Stimulated activated CD8-positive, alpha-beta memory T cell treated with anti-CD3 and anti-CD28 coated beads, Interleukin-12 subunit alpha, Interleukin-12 subunit beta, amount 100 ng/mL, for 4 hours (primary cell): ENCODE data around the gene SLC6A6.
"Not testable (repeated sequence)": the region's sequence is repeated elsewhere in the genome, so short reads cannot be mapped to it uniquely, and the experiment has no call there.

Experiments used
- DNase-seq: peaks from one replicate; pipeline ENCODE4 v3.0.0-alpha.2; 2020; ENCODE audit warnings: low read depth

Gene SLC6A6

DNA sequence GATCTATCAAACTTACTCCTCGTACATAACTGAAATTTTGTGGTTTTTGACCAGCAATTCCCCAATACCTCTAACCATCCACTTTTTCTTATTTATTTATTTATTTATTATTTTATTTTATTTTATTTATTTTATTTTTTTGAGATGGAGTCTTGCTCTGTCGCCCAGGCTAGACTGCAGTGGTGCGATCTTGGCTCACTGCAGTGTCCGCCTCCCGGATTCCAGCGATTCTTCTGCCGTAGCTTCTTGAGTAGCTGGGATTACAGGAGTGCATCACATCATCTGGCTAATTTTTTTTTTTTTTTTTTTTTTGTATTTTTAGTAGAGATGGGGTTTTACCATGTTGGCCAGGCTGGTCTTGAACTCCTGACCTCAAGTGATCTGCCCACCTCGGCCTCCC, 35.3 kb downstream of the SLC6A6 start:
- not testable (repeated sequence) for DNase-seq

GRCh38 chr3:14438262-14438661, 35.9 kb downstream of the SLC6A6 start:
- no peak for DNase-seq

GRCh38 chr3:14438929-14439328, 36.5 kb downstream of the SLC6A6 start:
- no peak for DNase-seq

DNA sequence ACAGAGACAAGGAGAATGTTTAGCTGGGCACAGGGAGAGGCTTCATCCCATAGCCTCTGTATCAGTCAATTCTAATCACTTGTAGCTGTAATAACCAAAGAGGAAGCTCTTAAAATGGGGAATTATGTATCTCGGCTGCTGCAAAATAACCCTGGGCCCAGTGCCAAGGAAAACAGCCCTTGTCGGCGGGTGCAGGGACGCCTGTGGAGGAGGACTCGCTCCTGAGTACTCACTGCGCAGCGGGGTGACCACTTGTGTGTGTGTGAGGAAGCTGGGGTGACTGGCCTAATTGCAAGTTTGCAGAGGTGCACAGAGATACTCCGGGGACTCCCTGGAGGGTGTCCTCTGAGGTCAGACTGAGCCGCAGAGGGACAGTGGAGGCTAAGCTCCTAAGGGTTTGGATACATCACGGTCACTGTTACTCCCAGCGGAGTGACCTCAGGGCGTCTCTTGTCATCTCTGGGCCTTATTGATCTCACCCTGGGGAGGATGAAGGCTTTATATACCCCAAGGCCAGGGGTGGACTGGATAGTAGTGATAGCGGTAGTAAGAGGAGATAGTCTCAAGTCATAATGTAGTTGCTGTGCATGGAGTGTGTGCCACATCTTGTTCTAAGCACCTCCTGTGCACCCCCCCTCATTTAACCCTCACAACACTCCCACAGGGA, 37.2 kb downstream of the SLC6A6 start:
- no peak for DNase-seq

- DNase-seq = no peak
Observed at GRCh38 chr3:14440168-14440518, 37.7 kb downstream of the SLC6A6 start.

DNA sequence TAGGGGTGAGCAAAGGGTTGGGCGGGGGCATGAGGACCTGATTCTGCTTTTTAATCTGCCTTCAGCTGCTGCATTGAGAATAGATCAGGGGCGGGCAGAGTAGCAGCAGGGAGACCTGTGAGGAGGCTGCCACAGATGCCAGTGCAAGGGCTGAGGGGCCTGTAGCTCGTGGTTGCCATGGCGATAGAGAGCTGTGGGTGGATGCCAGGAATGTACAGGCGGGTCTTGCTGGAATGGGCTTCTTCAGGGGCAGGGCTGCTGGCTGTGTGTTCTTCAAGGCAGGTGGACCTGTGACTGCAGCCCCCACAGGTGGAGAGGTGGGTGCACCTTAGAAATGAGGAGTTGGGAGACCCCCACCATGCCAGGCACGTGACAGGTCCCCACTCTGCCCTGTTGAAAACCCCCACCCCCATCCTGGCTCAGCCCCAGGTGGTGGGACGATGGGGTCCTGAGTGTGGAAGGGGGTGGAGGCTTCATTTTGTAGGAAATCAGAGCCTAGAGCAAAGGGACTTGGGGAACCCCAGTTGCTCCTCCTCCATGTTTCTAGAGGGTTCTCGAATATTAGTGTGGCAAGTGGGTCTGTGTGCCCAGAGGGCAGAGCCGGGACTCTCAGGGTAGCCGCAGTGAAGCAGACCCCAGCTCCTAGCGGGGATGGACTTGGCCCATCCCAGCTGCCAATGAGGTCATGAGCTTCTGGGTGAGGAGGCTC, 38.3 kb downstream of the SLC6A6 start:
- DNase-seq = no peak

DNA sequence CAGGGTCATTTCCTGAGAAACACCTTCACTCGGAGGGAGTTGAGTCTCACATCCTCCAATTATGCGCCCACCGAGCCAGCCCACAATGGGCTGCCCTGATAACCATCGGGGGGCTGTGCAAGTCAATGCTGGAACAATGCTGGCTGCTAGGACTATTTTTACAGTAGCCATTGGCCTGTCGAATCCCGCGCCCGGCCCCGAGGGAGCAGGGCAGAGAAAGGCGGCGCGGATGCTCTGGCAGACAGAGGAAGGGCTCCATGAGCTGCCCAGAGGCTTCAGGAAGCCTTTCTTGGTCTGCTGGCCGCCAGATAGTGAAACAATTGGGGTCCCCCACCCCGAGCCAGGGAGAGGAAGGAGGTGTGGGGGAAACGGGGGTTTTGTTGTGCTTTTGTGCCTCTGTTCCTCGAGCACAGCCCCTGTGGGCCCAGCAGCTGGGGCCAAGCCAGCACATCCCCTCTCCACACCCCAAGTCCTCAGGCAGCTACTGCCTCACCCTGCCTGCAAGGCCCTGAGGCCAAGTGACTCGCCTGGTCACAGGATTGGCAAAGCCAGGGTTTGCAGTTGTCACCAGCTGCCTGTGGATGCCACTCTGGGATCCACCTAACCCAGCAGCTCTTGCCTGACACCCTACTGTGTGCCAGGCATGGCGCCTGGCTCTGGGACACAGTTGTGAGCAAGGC, 39.0 kb downstream of the SLC6A6 start:
- DNase-seq = no peak

- no peak for DNase-seq
Observed at GRCh38 chr3:14441920-14442300, 39.5 kb downstream of the SLC6A6 start.

- no peak for DNase-seq
Observed at GRCh38 chr3:14444380-14444779, 42.0 kb downstream of the SLC6A6 start.

GRCh38 chr3:14445773-14446172, 43.4 kb downstream of the SLC6A6 start:
- no peak for DNase-seq

GRCh38 chr3:14446988-14447570, 44.7 kb downstream of the SLC6A6 start:
- no peak for DNase-seq

DNA sequence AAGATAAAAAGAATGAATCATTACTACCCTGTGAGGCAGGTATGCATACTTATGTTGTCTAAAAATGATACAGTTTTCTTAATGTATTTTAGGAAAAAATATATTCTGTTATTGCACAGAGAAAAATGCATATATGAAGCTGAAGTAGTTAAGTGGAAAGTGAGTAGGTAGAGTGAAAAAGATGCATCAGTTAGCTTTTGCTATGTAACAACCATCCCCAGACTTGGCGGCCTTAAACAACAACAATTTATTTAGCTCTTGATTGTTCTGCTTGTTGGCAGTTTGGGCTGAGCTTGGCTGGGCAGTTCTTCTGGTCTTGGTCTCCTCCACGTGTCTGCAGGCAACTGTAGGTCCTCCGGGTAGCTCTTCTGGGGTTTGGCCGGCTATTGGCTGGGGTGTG, 45.7 kb downstream of the SLC6A6 start:
- no peak for DNase-seq

GRCh38 chr3:14448756-14449727, 46.6 kb downstream of the SLC6A6 start:
- no peak for DNase-seq

- DNase-seq = no peak
Observed at GRCh38 chr3:14450506-14450905, 48.1 kb downstream of the SLC6A6 start.

- no peak for DNase-seq
Observed at GRCh38 chr3:14450922-14451606, 48.7 kb downstream of the SLC6A6 start.

GRCh38 chr3:14451844-14452739, 49.7 kb downstream of the SLC6A6 start:
- DNase-seq = no peak

DNA sequence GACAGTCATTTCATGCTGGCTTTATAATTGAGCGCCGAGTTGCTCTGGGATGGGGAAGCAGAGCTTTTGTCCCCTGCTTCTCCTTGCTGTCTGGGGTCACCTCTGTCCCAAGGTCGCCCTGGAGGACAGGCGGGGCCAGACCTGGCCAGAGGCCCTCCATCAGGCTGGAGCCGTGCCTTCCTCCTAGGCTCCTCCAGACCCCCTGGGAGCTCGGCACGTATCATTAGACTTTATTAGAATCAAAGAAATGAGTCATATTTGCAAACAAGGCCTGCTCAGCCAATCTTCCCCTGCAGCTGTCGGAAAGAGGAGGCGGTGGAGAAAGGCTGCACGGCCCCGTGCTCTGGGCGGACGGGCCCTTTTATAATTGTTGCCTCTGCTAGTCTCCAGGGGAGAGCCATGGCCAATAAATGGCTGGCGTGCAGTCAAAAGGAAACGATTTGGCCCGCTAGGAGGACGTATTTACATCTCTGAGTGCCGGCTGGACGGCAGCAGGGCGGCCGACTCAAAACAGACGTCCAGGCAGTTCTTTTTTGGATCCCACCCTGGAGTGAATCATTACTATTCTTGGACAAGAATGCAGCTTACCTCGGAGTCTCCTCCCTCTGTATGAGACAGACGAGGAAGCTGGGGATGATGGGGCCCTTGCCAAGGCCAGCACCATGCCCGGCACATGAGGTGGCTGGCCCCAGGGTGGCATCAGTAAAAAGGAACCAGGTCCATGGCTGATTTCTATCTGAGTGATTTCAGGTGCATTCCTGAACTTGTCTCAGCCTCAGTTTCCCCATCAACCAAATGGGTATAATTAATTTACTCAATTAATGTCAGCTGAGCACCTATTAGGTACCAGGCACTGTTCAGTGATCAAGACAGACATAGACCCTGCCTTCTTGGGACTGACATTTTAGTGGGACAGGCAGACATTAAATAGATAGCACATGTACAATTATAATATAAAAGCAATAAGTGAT, 50.6 kb downstream of the SLC6A6 start:
- no peak for DNase-seq

DNA sequence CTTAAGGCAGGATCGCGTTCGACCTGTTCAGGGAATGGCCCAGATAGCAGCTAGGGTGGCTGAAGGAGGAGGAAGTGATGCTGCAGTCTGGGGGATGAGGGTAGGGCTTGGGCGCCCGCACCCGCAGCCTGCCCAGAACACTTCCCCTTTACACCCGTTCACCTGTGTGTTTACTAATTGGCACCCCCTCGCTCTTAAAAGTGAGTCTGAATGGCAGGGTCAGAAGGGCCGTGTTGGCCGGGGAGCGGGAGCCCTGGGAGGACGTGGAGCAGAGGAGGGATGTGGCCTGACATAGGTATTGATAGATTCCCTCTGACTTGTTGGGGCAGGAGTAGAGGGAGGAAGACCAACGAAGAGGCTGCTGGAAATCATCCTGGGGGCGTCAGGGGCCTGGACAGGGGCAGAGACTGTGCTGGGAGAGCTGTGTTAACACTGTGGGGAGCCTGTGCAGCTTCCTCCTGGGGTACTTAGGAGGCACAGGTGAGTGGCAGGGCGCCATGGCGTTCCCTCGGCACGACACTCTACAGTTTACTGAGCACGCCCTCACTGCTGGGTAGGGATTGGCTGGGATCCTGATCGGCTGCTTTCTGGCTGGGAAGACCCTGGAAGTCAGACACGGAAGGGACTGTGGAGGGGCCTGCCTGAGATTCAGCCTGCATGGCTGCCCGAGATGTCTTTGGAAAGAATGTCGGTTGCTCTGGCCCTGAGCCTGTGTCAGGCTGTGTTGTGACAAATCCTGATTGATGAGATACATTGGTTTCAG, 51.7 kb downstream of the SLC6A6 start:
- no peak for DNase-seq
